Left ventricle myocardium inferior (tissue), 1 donor: ENCODE data around the gene SDCBP2. TPM values are rescaled to one million over a fixed set of nuclear protein-coding genes. Genes with fewer than 3 reads are reported as not detected.

Experiments
- DNase-seq: peaks from one replicate; pipeline ENCODE4 v3.0.0-alpha.2; 2020
- H3K27ac ChIP-seq: fragments of 200-600 bp; replicated peaks from 2 replicates; pipeline ENCODE4 v1.8.0; 2021
- H3K27me3 ChIP-seq: fragments of 200-600 bp; 2 replicates; pipeline ENCODE4 v1.8.0; 2021; ENCODE audit warnings: low read depth
- H3K36me3 ChIP-seq: fragments of 200-600 bp; 2 replicates; pipeline ENCODE4 v1.8.0; 2021
- H3K4me1 ChIP-seq: fragments of 200-600 bp; 2 replicates; pipeline ENCODE4 v1.8.0; 2021
- H3K4me3 ChIP-seq: fragments of 200-600 bp; 2 replicates; pipeline ENCODE4 v1.8.0; 2021; ENCODE audit warnings: mild to moderate bottlenecking, moderate library complexity
- H3K9me3 ChIP-seq: fragments of 200-600 bp; replicated peaks from 2 replicates; pipeline ENCODE4 v1.8.0; 2021
- intact Hi-C: fragments of 100-400 bp; cut with micrococcal nuclease; formaldehyde crosslinking; loops from one replicate; pipeline ENCODE4 v1.11.0; 2022
- total RNA-seq: library from RNA; stranded (reverse); fragmentation: NEBNext Ultra II Directional; extraction: Animal tissue kit (Norgen Biotek cat#: 25700); gene quantifications from one replicate; pipeline ENCODE4 v1.2.1, GENCODE V29; 2021
- TF ChIP-seq, protein P1 (sequence below): fragments of 200-600 bp; IDR thresholded peaks from 2 replicates; pipeline ENCODE4 v1.8.0; 2021; ENCODE audit warnings: antibody characterized with exemption, mild to moderate bottlenecking, borderline replicate concordance
- donor health status: DM: no; HTN: yes; CAD: no; lungs with severe emphysema.

The SDCBP2 gene
- total RNA-seq, 1 donor from 2014 or later: 2.2 TPM

DNA sequence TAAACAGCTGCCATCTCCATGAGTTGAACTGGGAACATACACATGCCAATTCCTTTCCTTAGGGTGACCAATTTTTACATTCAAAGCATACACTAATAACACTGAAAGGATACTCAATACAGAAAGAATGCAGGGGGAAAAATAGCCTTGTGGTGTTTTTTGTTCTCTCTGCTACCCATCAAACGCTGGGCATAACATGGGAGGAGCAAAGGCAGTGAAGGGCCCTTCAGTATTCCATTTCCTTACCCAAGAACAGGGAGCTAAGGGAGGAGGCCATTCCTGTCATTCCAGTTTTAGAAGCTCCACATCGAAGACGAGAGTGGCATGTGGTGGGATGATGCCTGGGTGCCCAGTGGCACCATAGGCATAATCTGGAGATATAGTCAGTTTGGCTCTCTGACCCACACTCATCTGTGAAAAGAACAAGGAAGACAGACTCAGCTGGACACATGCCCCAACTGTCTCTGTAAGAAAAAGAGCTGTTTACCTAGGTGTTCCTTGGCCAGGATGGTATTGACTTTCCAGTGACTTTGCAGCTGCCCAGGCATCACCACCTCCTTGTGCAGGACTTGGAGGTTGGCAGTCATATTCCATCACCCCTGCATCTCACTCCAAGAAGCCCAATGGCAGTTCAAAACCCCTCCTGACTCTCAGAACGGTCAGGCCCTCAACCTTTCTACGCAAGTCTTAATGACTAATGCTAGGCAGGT, 43.0 kb upstream of the SDCBP2 start:
- H3K9me3 ChIP-seq: no peaks in the 10 kb centered on the region
- TF ChIP-seq, protein P1, sequence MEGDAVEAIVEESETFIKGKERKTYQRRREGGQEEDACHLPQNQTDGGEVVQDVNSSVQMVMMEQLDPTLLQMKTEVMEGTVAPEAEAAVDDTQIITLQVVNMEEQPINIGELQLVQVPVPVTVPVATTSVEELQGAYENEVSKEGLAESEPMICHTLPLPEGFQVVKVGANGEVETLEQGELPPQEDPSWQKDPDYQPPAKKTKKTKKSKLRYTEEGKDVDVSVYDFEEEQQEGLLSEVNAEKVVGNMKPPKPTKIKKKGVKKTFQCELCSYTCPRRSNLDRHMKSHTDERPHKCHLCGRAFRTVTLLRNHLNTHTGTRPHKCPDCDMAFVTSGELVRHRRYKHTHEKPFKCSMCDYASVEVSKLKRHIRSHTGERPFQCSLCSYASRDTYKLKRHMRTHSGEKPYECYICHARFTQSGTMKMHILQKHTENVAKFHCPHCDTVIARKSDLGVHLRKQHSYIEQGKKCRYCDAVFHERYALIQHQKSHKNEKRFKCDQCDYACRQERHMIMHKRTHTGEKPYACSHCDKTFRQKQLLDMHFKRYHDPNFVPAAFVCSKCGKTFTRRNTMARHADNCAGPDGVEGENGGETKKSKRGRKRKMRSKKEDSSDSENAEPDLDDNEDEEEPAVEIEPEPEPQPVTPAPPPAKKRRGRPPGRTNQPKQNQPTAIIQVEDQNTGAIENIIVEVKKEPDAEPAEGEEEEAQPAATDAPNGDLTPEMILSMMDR: no peak
- peaks cover 79% of the 10 kb centered on the region for H3K4me1 ChIP-seq

DNA sequence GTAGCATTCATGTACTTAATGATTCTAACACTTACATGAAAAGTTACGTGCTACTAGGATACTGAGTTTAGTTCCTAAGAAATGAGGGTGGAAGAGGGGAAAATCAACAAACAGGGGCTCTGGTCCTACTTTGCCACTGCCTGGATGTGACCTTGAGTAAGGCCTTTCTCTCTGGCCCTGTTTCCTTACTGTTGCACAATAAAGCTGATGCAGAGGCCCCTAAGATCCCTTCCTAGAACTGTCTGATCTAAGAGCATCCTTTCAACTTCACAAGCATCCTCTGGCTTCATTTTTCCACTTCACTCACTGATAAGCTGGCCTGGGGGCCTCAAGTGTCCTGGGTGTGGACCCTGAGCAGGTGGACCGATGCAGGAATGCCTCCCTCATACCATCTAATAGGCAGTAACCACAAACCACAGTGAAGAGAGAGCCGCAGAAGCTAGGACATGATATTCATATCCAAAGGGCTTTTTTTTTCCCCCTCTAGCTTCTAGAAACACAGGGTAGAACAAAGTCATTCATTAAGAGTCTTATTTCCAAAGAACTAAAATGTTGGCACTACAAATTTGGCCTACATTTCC, 42.4 kb upstream of the SDCBP2 start:
- Histone ChIP-seq H3K4me1 (peaks cover 72% of the 10 kb centered on the region), H3K27ac (peak overlapping the region; percentile 75), H3K4me3 (no peak overlapping the region), H3K27me3 (no peaks in the 10 kb centered on the region), H3K9me3 (no peaks in the 10 kb centered on the region), H3K36me3 (peaks cover 34% of the 10 kb centered on the region)
- TF ChIP-seq, protein P1: no peak
- no peak for DNase-seq
- intact Hi-C loops: no loop called here

More for the DNA sequence above, 43.0 kb upstream of the SDCBP2 start:
- no peak overlapping the region for H3K4me3 ChIP-seq
- H3K27ac ChIP-seq: peak overlapping the region; percentile 75
- intact Hi-C loops: no loop called here
- no peaks in the 10 kb centered on the region for H3K27me3 ChIP-seq
- peaks cover 34% of the 10 kb centered on the region for H3K36me3 ChIP-seq
- no peak for DNase-seq

DNA sequence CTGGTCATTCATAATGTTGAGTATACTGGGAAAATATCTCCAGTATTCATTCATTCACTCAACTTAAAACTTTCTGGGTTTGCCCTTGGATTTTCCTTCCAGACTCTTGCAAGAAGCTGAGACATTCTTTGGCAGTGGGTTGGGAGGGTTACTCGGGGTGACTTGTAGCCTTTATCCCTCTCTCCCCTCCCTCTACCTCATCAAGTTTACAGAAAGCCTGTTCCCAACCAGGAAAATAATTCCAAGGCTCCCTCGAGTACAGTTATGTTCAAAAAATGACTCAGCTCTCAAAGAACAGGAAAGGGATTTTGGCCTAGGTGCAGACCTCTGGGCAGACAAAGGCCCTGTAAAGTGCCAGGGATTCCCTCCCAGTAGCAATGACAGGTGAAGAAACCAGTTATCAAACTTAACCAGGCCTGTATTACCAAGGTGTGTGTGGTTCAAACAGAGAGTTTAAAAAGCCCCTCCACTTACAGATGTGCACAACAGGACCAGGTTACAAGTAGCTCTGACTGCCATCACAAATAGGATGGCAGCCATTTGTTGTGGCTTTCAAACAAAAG, 41.7 kb upstream of the SDCBP2 start:
- peaks cover 34% of the 10 kb centered on the region for H3K36me3 ChIP-seq
- no peak overlapping the region for H3K4me3 ChIP-seq
- no peaks in the 10 kb centered on the region for H3K27me3 ChIP-seq
- TF ChIP-seq, protein P1: no peak
- H3K4me1 ChIP-seq: peaks cover 66% of the 10 kb centered on the region
- H3K27ac ChIP-seq: peak overlapping the region; percentile 75
- H3K9me3 ChIP-seq: no peaks in the 10 kb centered on the region
- no peak for DNase-seq
- intact Hi-C loops: no loop called here

DNA sequence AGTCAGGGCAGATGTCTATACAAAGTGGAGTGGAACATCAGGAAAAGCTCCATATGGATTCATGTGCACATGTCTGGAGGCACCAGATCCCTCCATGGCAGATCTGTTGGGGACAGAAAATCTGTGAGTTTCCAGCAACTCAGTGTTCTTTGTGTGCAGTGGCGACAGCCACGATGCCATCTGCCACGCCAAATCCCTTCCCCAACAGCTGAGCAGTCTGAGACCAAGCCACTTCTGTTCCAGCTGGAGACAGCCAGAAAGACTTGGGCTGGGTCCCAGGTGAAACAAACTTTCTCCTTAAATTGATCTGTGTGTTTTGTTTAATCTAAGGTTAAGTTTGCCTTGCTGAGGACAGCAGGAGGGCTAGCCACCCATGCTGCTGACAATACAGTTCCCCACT, 41.0 kb upstream of the SDCBP2 start:
- Histone ChIP-seq H3K27me3 (no peaks in the 10 kb centered on the region), H3K4me3 (no peak overlapping the region), H3K4me1 (peaks cover 59% of the 10 kb centered on the region), H3K9me3 (no peaks in the 10 kb centered on the region), H3K36me3 (peaks cover 38% of the 10 kb centered on the region), H3K27ac (peak overlapping the region; percentile 75)
- no peak for DNase-seq
- intact Hi-C loops: no loop called here
- TF ChIP-seq, protein P1: no peak

DNA sequence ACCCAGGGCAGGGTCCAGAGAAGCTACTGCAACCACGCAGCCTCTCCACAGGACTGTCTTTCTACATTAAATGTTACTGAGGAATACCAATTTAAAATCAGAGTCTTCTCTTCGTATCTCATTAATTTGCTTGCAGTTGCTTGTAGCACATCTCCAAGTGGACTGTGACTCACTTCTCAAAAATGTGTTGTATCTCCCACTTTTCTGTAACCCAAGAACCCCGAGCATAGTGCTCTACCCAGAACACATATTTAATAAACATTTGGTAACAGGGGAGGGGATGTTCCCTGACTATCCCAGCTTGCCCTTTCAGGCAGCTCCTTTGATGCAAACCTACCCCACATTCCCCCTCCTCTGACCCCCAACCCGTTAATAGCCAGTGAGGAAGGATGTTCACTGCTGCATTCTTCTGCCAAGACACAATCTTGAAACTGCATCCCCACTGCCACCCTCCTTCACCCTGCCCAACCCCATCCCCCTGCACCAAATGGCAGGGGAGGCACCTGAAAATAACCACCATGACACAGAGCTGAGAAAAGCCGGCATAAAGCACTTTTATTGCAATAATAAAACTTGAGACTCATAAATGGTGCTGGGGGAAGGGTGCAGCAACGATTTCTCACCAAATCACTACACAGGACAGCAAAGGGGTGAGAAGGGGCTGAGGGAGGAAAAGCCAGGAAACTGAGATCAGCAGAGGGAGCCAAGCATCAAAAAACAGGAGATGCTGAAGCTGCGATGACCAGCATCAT, 39.7 kb upstream of the SDCBP2 start:
- H3K27ac ChIP-seq: no peak overlapping the region
- intact Hi-C loops: no loop called here

More for the DNA sequence above, 39.7 kb upstream of the SDCBP2 start:
- TF ChIP-seq, protein P1: no peak
- Histone ChIP-seq H3K36me3 (peaks cover 38% of the 10 kb centered on the region), H3K4me3 (no peak overlapping the region), H3K27me3 (no peaks in the 10 kb centered on the region), H3K4me1 (peaks cover 51% of the 10 kb centered on the region), H3K9me3 (no peaks in the 10 kb centered on the region)
- no peak for DNase-seq
